Upper lobe of left lung (tissue), 4 donors: Measurements from ENCODE around the gene TEX10.

Experiments used
- CTCF ChIP-seq, 6 experiments: fragments of 450-650 bp in 4 of 6; fragments of 200-600 bp in 2 of 6; sonication (generic) in 2 of 6; IDR thresholded peaks; one replicate each; pipeline ENCODE4 v1.5.1; 2016 to 2019; ENCODE audit warnings: antibody characterized with exemption in 6 of 6
- EP300 ChIP-seq, 4 donors: sonication (generic); formaldehyde crosslinking; IDR thresholded peaks; one replicate each; pipeline ENCODE4 v1.5.1; 2017; ENCODE audit warnings: antibody characterized with exemption in 4 of 4, control low read depth in 2 of 4
- POLR2A ChIP-seq, 4 donors: fragments of 450-650 bp; IDR thresholded peaks; one replicate each; pipeline ENCODE4 v1.5.1; 2016 to 2017; ENCODE audit warnings: antibody characterized with exemption in 4 of 4, mild to moderate bottlenecking in 2 of 4
- POLR2AphosphoS5 ChIP-seq, 2 donors: sonication (generic); formaldehyde crosslinking; IDR thresholded peaks; one replicate each; pipeline ENCODE4 v1.5.1; 2017; ENCODE audit warnings: antibody characterized with exemption in 2 of 2

GRCh38 chr9:100303747-100304146 lies 49.0 kb downstream of the TEX10 start:
- no peak for TF ChIP-seq POLR2A (IDR thresholded peaks at IDR 0.05)
- no peak for TF ChIP-seq CTCF (IDR thresholded peaks at IDR 0.05)
- no peak for TF ChIP-seq EP300 (IDR thresholded peaks at IDR 0.05)
- no peak for TF ChIP-seq POLR2AphosphoS5 (IDR thresholded peaks at IDR 0.05)
